ENCODE results near the gene GINS1. TPM values are rescaled to one million over a fixed set of nuclear protein-coding genes. Genes with fewer than 3 reads are reported as not detected.

The GINS1 gene
- total and polyA plus RNA-seq, 2 of the 8 experiments (the other 6 are each of a cell fraction or from before 2014, with no cell fraction given): 44.7 to 68.4 TPM

- FAIRE-seq: no peak
- 95% methylated on average over 7 of the region's 7 CpGs; no CpG with 5 or more reads in 1 of the 2 experiments for WGBS, 2 experiments (ENCODE audit: extremely low coverage in 1 of 2, insufficient coverage in 1 of 2, insufficient read length in 1 of 2, insufficient replicate concordance in 2 of 2, low coverage in 1 of 2, low lambda C conversion rate in 2 of 2, missing lambda C conversion rate in 1 of 2)
- Histone ChIP-seq H2BK12ac (ENCODE audit: low read depth, low read length) (no peak overlapping the region), H3K4me3 (ENCODE audit: extremely low read depth in 1 of 4, insufficient read depth in 2 of 4, low read depth in 3 of 4, low read length in 4 of 4) (no peak overlapping the region), H3K36me3 (ENCODE audit: control insufficient read depth in 2 of 4, insufficient read depth in 4 of 4, low read length in 3 of 4) (peaks cover 0 to 3% (median 1%) of the 10 kb centered on the region in 4 experiments; a peak in 2 of 8 replicates), H3K56ac (replicated peaks; ENCODE audit: insufficient read length, low read depth, low read length) (no peak overlapping the region), H3K9me3 (ENCODE audit: insufficient read depth in 2 of 2, low read depth in 1 of 2, low read length in 1 of 2) (no peaks in the 10 kb centered on the region), H4K91ac (replicated peaks; ENCODE audit: insufficient read length, low read length) (no peak overlapping the region), H3K18ac (ENCODE audit: extremely low read depth, low read length) (no peak overlapping the region), H3K23me2 (ENCODE audit: low read depth, low read length) (no peaks in the 10 kb centered on the region; the same call in 1 of the 2 replicates), H2BK5ac (ENCODE audit: low read depth, low read length) (peak overlapping the region; percentile 37; the same call in 1 of the 2 replicates), H4K20me1 (replicated peaks in 1 of 2; ENCODE audit: control insufficient read depth in 1 of 2, insufficient read depth in 2 of 2, low read length in 2 of 2) (peaks cover 2 to 33% of the 10 kb centered on the region in 2 experiments), H4K8ac (ENCODE audit: extremely low read depth, insufficient read depth, low read length) (no peak overlapping the region), H3K4me2 (ENCODE audit: insufficient read depth in 1 of 2, low read depth in 2 of 2, low read length in 2 of 2) (no peak overlapping the region), H3K4me1 (replicated peaks in 1 of 4; ENCODE audit: control insufficient read depth in 3 of 4, insufficient read depth in 4 of 4, low read length in 3 of 4) (no peaks in the 10 kb centered on the region), H2AK5ac (ENCODE audit: low read depth, low read length) (no peak overlapping the region), H3K14ac (ENCODE audit: insufficient read length) (no peak overlapping the region), H3K79me1 (ENCODE audit: low read depth, low read length) (peaks cover 34% of the 10 kb centered on the region), H3K27ac (ENCODE audit: low read depth, low read length) (no peak overlapping the region), H3K23ac (ENCODE audit: insufficient read length) (no peak overlapping the region), H3K4ac (replicated peaks; ENCODE audit: insufficient read length, low read depth, low read length) (no peak overlapping the region), H3K79me2 (ENCODE audit: control insufficient read depth in 1 of 2, insufficient read depth in 2 of 2, low read length in 2 of 2) (peaks cover 17 to 91% of the 10 kb centered on the region in 2 experiments), H2BK15ac (ENCODE audit: low read length) (no peak overlapping the region), H4K5ac (ENCODE audit: insufficient read length, low read depth, low read length) (no peak overlapping the region), H2BK120ac (replicated peaks; ENCODE audit: low read depth, low read length) (no peak overlapping the region), H3K27me3 (replicated peaks in 1 of 4; ENCODE audit: control insufficient read depth in 3 of 4, extremely low read depth in 1 of 4, insufficient read depth in 3 of 4, low read length in 3 of 4) (no peaks in the 10 kb centered on the region), H2BK20ac (ENCODE audit: low read length) (no peak overlapping the region), H2AFZ (ENCODE audit: low read length) (no peak overlapping the region), H3K9ac (replicated peaks in 1 of 4; ENCODE audit: extremely low read depth in 1 of 4, low read depth in 3 of 4, low read length in 3 of 4) (no peak overlapping the region)
- TF ChIP-seq RXRA (IDR thresholded peaks at IDR 0.05; ENCODE audit: insufficient read depth, low read depth, low read length): no peak
- no peak for TF ChIP-seq SIN3A (conservative IDR thresholded peaks at IDR 0.05 in 1 of 2, IDR thresholded peaks at IDR 0.05 in 1 of 2; ENCODE audit: low read depth in 1 of 2, low read length in 2 of 2)
- TF ChIP-seq MAX (IDR thresholded peaks at IDR 0.05): no peak
- no peak for TF ChIP-seq KDM4A (IDR thresholded peaks at IDR 0.05; ENCODE audit: low read depth, low read length, severe bottlenecking)
- TF ChIP-seq NRF1 (IDR thresholded peaks at IDR 0.05; ENCODE audit: low read depth, low read length): no peak
- no peak for TF ChIP-seq POLR2AphosphoS5 (IDR thresholded peaks at IDR 0.05; ENCODE audit: low read depth, low read length)
- TF ChIP-seq ATF2 (IDR thresholded peaks at IDR 0.05; ENCODE audit: low read length): no peak
- no peak for DNase-seq (ENCODE audit: low read depth in 1 of 2, low spot score in 2 of 2)
- ChIA-PET CTCF (ENCODE audit: partially characterized antibody) (no interaction called here), POLR2A (ENCODE audit: partially characterized antibody) (interaction anchor here (0.7 to 1.0 kb wide), 2 partner anchors 28 to 203 kb away, joined by 3 to 4 read pairs; no protein-coding TSS in a partner anchor)
Observed at GRCh38 chr20:25380945-25381614, 26.4 kb upstream of the GINS1 start.

All from H1 (cell line).